PFSK-1 (cell line): ENCODE results near the gene C1orf210.

ENCODE experiments used
- POLR2AphosphoS5 ChIP-seq: IDR thresholded peaks from 2 replicates; pipeline ENCODE4 v1.6.1; 2012; ENCODE audit warnings: low read depth, mild to moderate bottlenecking, control low read depth, low read length, moderate library complexity
- TF ChIP-seq, protein P1 (sequence below), 2 experiments: IDR thresholded peaks; 2 replicates each; pipeline versions ENCODE4 v1.6.1 to v1.8.0; 2011 to 2012; ENCODE audit warnings: low read depth in 2 of 2, low read length in 2 of 2, control low read depth in 1 of 2, inconsistent platforms in 1 of 2, mild to moderate bottlenecking in 1 of 2, moderate library complexity in 1 of 2; ENCODE audit not compliant: insufficient read depth in 1 of 2

DNA sequence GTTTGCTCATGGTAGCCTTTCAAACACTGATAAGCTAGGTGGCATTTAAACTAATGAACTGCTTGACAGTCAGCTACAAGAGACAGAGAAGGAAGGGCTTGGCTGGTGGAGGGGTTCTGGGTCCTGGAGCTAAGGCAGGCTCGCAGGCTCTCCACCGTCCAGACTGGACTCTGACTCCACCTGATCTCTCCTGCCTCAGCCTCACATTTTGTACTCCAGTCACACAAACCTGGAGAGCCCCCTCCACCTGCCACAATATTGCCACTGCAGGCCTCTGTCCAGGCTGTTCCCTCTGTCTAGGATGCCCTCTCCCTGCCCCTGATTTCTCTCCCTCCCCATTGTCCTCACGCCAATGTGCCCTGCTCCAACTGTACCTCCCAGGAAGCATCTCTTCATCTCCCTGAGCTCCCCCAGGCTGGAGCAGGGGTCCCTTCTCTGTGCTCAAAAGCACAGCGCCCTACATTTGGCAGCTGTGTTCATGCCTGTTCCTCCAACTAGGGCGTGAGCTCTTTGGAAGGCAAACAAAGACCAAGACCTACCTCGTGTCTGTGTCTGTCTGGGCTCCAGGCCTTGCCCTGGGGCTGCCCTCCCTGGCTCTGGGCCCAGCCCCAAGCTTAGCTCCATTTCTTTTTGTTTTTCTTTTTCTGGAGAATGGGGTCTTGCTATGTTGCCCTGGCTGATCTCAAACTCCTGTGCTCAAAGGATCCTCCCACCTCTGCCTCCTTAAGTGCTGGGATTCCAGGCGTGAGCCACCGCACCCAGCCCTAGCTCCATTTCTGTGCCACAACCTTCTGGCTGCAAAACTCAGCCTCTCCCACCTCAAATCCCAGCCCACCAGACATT, 18.3 kb upstream of the C1orf210 start:
- no peak for TF ChIP-seq POLR2AphosphoS5
- TF ChIP-seq, protein P1, sequence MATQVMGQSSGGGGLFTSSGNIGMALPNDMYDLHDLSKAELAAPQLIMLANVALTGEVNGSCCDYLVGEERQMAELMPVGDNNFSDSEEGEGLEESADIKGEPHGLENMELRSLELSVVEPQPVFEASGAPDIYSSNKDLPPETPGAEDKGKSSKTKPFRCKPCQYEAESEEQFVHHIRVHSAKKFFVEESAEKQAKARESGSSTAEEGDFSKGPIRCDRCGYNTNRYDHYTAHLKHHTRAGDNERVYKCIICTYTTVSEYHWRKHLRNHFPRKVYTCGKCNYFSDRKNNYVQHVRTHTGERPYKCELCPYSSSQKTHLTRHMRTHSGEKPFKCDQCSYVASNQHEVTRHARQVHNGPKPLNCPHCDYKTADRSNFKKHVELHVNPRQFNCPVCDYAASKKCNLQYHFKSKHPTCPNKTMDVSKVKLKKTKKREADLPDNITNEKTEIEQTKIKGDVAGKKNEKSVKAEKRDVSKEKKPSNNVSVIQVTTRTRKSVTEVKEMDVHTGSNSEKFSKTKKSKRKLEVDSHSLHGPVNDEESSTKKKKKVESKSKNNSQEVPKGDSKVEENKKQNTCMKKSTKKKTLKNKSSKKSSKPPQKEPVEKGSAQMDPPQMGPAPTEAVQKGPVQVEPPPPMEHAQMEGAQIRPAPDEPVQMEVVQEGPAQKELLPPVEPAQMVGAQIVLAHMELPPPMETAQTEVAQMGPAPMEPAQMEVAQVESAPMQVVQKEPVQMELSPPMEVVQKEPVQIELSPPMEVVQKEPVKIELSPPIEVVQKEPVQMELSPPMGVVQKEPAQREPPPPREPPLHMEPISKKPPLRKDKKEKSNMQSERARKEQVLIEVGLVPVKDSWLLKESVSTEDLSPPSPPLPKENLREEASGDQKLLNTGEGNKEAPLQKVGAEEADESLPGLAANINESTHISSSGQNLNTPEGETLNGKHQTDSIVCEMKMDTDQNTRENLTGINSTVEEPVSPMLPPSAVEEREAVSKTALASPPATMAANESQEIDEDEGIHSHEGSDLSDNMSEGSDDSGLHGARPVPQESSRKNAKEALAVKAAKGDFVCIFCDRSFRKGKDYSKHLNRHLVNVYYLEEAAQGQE (IDR thresholded peaks at IDR 0.05; ENCODE audit: insufficient read depth in 1 of 2, low read depth in 2 of 2, low read length in 2 of 2) = no peak
